A673 (cell line): ENCODE data around the gene NFKBIB. TPM values are rescaled to one million over a fixed set of nuclear protein-coding genes. Genes with fewer than 3 reads are reported as not detected.

Experiments
- BruUV-seq: library from RNA; stranded (reverse); fragments of 400-500 nt; replicated peaks from 2 replicates; lab custom pipeline; 2021; lab: Mats Ljungman, UMichigan
- CTCF ChIA-PET: fragments of 300-600 bp; sonication (Branson Sonifier 250); formaldehyde crosslinking; loops from one replicate; lab custom pipeline; 2022; ENCODE audit warnings: antibody characterized with exemption; lab: Charles Lee
- POLR2A ChIA-PET: fragments of 300-600 bp; sonication (Branson Sonifier 250); formaldehyde crosslinking; loops from one replicate; lab custom pipeline; 2022; ENCODE audit warnings: antibody characterized with exemption; ENCODE audit not compliant: low non-redundant PET; lab: Charles Lee
- DNase-seq: peaks from one replicate; pipeline ENCODE4 v3.0.0-alpha.2; 2015; ENCODE audit warnings: low spot score
- H3K27ac ChIP-seq: fragments of 200-600 bp; sonication (generic); 2 replicates; pipeline ENCODE4 v1.5.1; 2016; ENCODE audit warnings: mixed run types, low read depth, mild to moderate bottlenecking, mixed read lengths, antibody characterized with exemption, low read length; ENCODE audit not compliant: poor library complexity, severe bottlenecking
- H3K27me3 ChIP-seq: fragments of 200-600 bp; sonication (generic); replicated peaks from 2 replicates; pipeline ENCODE4 v1.6.1; 2017; ENCODE audit warnings: mixed run types, low read depth, mild to moderate bottlenecking, mixed read lengths, antibody characterized with exemption, low read length; ENCODE audit not compliant: insufficient read depth, poor library complexity
- H3K36me3 ChIP-seq: fragments of 200-600 bp; sonication (generic); 2 replicates; pipeline ENCODE4 v1.6.1; 2016; ENCODE audit warnings: mixed run types, mild to moderate bottlenecking, mixed read lengths, antibody characterized with exemption, low read length; ENCODE audit not compliant: insufficient read depth, poor library complexity, severe bottlenecking
- H3K4me1 ChIP-seq: fragments of 200-600 bp; sonication (generic); 2 replicates; pipeline ENCODE4 v1.6.1; 2017; ENCODE audit warnings: mixed run types, mild to moderate bottlenecking, mixed read lengths, antibody characterized with exemption, low read length; ENCODE audit not compliant: insufficient read depth, poor library complexity, severe bottlenecking
- H3K4me3 ChIP-seq: fragments of 200-600 bp; sonication (generic); 2 replicates; pipeline ENCODE4 v1.5.1; 2016; ENCODE audit warnings: low read depth, mixed run types, mild to moderate bottlenecking, mixed read lengths, low read length; ENCODE audit not compliant: poor library complexity, severe bottlenecking
- H3K9me3 ChIP-seq: fragments of 200-600 bp; sonication (generic); 2 replicates; pipeline ENCODE4 v1.6.1; 2016; ENCODE audit warnings: mixed run types, low read depth, mild to moderate bottlenecking, mixed read lengths, antibody characterized with exemption, low read length; ENCODE audit not compliant: poor library complexity, severe bottlenecking
- EZH2 ChIP-seq: fragments of 200-600 bp; sonication (generic); IDR thresholded peaks from 2 replicates; pipeline ENCODE4 v1.6.1; 2017; ENCODE audit warnings: borderline replicate concordance, low read depth, mild to moderate bottlenecking, mixed read lengths, antibody characterized with exemption, low read length; ENCODE audit not compliant: poor library complexity, severe bottlenecking
- intact Hi-C: fragments of 100-400 bp; cut with micrococcal nuclease; formaldehyde crosslinking; loops from one replicate; pipeline ENCODE4 v1.10.0; 2022; ENCODE audit not compliant: unreplicated experiment
- total RNA-seq: library from RNA; stranded (reverse); gene quantifications from 2 replicates; pipeline ENCODE4 v1.2.3, GENCODE V29; 2021
- TF ChIP-seq, protein P1 (sequence below): fragments of 300-800, 200-600 bp; sonication (generic); conservative IDR thresholded peaks from 2 replicates; pipeline ENCODE4 v1.5.1; 2017; ENCODE audit warnings: low read depth, mild to moderate bottlenecking, antibody characterized with exemption, low read length, moderate library complexity, mixed read lengths

The NFKBIB gene
- total RNA-seq, 1 experiment from 2014 or later, result 51.9 TPM

- ChIA-PET POLR2A (no interaction called here), CTCF (no interaction called here)
- TF ChIP-seq EZH2, result no peak
- TF ChIP-seq, protein P1, sequence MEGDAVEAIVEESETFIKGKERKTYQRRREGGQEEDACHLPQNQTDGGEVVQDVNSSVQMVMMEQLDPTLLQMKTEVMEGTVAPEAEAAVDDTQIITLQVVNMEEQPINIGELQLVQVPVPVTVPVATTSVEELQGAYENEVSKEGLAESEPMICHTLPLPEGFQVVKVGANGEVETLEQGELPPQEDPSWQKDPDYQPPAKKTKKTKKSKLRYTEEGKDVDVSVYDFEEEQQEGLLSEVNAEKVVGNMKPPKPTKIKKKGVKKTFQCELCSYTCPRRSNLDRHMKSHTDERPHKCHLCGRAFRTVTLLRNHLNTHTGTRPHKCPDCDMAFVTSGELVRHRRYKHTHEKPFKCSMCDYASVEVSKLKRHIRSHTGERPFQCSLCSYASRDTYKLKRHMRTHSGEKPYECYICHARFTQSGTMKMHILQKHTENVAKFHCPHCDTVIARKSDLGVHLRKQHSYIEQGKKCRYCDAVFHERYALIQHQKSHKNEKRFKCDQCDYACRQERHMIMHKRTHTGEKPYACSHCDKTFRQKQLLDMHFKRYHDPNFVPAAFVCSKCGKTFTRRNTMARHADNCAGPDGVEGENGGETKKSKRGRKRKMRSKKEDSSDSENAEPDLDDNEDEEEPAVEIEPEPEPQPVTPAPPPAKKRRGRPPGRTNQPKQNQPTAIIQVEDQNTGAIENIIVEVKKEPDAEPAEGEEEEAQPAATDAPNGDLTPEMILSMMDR, result no peak
- intact Hi-C loops, result no loop called here
- no peak for DNase-seq
- no TSS peak for BruUV-seq
- Histone ChIP-seq H3K4me3 (no peak overlapping the region), H3K27ac (no peak overlapping the region), H3K27me3 (no peaks in the 10 kb centered on the region), H3K9me3 (no peaks in the 10 kb centered on the region), H3K36me3 (no peaks in the 10 kb centered on the region), H3K4me1 (no peaks in the 10 kb centered on the region)
These were observed 8.0 kb upstream of the NFKBIB start for GRCh38 chr19:38891771-38892170.

DNA sequence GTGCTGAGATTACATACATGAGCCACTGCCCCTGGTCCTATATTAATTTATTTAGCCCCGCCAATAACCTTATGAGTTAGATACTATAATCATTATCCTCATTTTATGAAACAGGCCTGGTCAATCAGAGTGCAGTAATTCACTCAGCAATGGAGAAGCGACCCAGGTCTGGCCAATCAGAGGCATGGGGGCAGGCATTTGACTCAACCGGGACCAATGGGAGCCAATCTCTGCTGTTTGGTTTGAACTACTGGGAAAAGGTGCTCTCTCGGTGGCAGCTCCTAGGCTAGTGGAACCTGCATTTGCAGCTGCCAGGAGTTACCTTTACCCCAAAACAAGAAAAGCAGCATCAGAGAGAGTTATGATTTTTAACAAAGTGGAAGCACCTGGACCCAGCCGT is 6.9 kb upstream of the NFKBIB start:
- Histone ChIP-seq H3K4me3 (no peak overlapping the region), H3K27me3 (no peaks in the 10 kb centered on the region), H3K9me3 (no peaks in the 10 kb centered on the region), H3K27ac (no peak overlapping the region), H3K4me1 (no peaks in the 10 kb centered on the region), H3K36me3 (no peaks in the 10 kb centered on the region)
- intact Hi-C loops, result no loop called here
- POLR2A ChIA-PET, result no interaction called here
- TF ChIP-seq EZH2, result no peak
- TF ChIP-seq, protein P1, result no peak
- no peak for DNase-seq
- CTCF ChIA-PET, result interaction anchor here (0.6 kb wide), 1 partner anchor 459 kb away, joined by 8 read pairs; no protein-coding TSS in a partner anchor
- no TSS peak for BruUV-seq

- no peaks in the 10 kb centered on the region for H3K36me3 ChIP-seq
- no peaks in the 10 kb centered on the region for H3K4me1 ChIP-seq
- no TSS peak for BruUV-seq
- POLR2A ChIA-PET, result no interaction called here
- CTCF ChIA-PET, result interaction anchor here (0.6 kb wide), 1 partner anchor 459 kb away, joined by 8 read pairs; no protein-coding TSS in a partner anchor
- no peak for DNase-seq
- H3K27ac ChIP-seq, result no peak overlapping the region
- intact Hi-C loops, result no loop called here
- no peak overlapping the region for H3K4me3 ChIP-seq
- no peaks in the 10 kb centered on the region for H3K27me3 ChIP-seq
- no peaks in the 10 kb centered on the region for H3K9me3 ChIP-seq
- no peak for TF ChIP-seq EZH2
- TF ChIP-seq, protein P1, result no peak
These were observed 6.4 kb upstream of the NFKBIB start for GRCh38 chr19:38893341-38893771.
